ENCODE data around the gene TBX21.
"Not testable (repeated sequence)": the region's sequence is repeated elsewhere in the genome, so short reads cannot be mapped to it uniquely, and the experiment has no call there.

The TBX21 gene

DNA sequence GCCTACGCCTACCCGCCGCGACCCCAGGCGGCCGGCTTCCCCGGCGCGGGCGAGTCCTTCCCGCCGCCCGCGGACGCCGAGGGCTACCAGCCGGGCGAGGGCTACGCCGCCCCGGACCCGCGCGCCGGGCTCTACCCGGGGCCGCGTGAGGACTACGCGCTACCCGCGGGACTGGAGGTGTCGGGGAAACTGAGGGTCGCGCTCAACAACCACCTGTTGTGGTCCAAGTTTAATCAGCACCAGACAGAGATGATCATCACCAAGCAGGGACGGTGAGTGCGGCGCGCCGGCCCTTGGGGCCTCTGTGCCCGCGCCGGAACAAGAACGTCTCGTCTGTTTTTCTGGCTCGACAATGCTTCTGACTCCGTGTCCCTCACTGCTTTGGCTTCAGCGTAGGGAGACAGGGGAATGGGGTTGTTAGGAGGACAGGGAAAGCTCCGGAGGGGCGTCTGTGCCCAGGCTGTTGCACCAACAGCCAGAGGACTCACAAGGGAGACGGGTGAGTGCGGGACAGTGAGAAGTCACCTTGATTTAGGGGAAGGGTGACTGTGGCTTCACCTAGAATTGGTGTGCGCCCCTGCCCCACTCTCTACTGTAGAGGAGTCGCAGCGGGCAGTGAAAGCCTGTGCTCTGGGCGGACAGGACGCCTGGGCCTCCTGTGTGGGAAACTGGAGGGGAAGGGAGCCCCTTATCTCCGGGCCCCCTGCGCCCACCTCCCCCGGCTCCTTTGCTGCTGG lies 806 bp downstream of the TBX21 start:
- peak; percentile 5 to 11 for ATAC-seq

- ATAC-seq: no peak
Measured at GRCh38 chr17:47735139-47735464, 2.1 kb downstream of the TBX21 start.

- ATAC-seq: peak in 1 of 2 donors; percentile 19
Measured at GRCh38 chr17:47735536-47736011, 2.5 kb downstream of the TBX21 start.

DNA sequence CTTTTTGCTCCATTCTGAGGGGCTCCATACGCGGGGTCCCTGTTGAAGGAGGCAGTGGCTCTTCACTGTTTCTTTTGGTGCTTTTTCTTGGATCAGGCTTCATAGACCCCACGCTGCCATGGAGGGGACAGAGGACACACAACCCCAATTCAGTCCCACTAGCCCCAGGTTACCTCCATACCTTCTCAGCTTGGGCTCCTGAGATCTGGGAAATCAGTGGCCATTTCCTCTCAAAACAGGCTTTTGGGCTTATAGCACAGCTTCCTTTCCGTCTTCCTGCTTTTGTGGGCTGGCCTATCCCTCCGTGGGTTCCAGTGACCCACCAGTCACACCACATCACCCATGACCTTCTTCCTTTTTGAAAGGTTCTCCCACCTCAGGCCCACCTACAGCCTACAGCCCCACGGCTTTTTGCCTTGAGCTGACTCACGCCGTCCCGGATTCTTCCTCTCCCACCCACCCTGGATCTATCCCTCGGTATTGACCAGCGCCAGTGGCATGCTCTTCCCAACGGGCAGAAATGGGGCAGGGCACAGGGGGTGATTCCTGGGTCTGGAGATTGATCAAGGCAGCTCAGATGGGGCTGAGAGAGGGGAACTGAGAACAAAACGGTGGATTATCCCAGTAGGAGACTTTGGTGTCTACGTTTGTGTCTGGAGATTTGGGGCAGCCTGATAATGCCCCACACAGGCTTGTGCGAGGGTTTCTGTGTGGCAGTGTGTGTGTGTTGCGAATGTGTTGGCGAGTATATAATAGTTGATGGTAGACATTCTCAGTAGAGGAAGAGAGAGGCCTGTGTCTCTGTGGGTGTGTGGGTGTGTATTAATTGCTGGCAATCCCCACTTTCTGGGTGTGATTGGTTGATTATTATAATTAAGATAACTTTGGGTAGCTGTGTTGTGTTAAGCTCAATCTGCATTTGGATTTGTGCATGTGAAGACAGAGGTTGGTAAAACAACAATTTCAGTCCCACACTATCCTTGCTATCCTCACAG lies 3.8 kb downstream of the TBX21 start:
- no peak for ATAC-seq

- no peak for ATAC-seq
Measured at GRCh38 chr17:47738178-47738577, 5.1 kb downstream of the TBX21 start.

DNA sequence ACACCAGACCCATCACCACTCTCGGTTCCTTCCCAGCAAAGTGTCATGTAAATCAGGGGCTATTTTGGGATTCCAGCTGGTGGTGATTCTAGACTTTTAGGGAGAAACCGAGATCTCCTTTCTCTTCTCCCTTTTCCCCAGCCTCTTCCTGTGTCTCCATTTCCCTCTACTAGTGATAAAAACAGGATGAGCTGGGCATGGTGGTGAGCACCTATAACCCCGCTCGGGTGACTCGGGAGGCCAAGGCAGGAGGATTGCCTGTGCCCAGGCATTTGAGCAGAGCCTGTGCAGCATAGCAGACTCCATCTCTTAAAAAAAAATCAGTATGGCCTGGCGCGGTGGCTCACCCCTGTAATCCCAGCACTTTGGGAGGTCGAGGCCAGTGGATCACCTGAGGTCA lies 6.1 kb downstream of the TBX21 start:
- no peak for ATAC-seq

GRCh38 chr17:47739945-47740344 lies 6.9 kb downstream of the TBX21 start:
- not testable (repeated sequence) for ATAC-seq

GRCh38 chr17:47741109-47741792 lies 8.2 kb downstream of the TBX21 start:
- no peak for ATAC-seq

DNA sequence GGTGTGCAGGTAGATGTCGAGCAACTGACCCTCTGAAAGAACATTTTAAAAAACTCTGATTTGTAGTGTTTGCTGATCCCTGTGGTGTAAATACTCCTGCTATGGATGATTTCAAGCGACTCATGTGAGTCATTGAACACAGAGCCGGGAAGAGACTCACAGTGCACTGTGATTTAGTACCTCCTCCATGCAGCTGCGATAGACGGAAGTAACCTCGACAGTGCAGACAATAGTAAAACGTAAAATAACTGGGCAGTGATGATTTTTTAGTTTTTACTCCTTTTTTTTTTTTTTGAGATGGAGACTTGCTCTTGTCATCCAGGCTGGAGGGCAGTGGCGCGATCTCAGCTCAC lies 8.7 kb downstream of the TBX21 start:
- ATAC-seq: no peak

GRCh38 chr17:47742319-47743181 lies 9.5 kb downstream of the TBX21 start:
- ATAC-seq: peak in 1 of 2 donors; percentile 48

DNA sequence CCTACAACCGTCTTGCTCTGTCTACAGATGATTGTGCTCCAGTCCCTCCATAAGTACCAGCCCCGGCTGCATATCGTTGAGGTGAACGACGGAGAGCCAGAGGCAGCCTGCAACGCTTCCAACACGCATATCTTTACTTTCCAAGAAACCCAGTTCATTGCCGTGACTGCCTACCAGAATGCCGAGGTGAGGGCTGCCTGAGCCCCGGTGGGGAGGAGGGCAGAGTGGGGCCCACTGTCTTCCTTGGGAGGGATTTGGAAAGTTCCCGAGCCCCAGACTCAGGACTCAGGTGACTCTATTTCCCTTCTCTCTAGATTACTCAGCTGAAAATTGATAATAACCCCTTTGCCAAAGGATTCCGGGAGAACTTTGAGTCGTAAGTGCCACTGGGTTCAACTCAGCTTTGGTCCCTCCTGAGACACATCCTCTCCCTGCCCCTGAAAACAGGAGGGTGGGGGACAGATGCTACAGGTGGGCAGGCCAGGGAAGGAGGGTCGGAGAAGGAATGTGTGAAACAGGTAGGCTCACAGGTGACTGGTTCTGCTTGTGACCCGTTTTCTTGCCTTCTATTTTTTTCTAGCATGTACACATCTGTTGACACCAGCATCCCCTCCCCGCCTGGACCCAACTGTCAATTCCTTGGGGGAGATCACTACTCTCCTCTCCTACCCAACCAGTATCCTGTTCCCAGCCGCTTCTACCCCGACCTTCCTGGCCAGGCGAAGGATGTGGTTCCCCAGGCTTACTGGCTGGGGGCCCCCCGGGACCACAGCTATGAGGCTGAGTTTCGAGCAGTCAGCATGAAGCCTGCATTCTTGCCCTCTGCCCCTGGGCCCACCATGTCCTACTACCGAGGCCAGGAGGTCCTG lies 11.4 kb downstream of the TBX21 start:
- no peak for ATAC-seq

DNA sequence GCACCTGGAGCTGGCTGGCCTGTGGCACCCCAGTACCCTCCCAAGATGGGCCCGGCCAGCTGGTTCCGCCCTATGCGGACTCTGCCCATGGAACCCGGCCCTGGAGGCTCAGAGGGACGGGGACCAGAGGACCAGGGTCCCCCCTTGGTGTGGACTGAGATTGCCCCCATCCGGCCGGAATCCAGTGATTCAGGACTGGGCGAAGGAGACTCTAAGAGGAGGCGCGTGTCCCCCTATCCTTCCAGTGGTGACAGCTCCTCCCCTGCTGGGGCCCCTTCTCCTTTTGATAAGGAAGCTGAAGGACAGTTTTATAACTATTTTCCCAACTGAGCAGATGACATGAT lies 12.0 kb downstream of the TBX21 start:
- no peak for ATAC-seq

GRCh38 chr17:47751471-47751870 lies 18.4 kb downstream of the TBX21 start:
- no peak for ATAC-seq

DNA sequence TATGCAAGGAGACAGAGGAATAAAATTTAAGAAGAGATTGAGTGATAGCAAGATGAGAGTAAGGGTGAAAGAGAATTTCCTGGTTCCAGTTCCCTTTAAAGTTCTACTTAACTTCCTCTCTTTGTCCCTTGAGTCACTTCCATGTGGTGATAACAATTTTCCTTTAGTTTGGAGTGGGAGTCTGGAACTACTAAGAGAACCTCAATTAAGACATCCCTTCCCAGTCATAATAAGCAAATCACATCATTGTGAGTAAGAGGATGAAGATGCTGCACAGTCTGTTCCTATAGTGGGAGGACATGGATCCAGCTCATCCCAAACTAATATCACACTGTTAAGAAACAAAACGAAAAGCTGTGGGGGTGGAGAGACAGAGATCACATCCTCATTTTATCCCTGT lies 24.4 kb downstream of the TBX21 start:
- no peak for ATAC-seq

- no peak for ATAC-seq
Measured at GRCh38 chr17:47760409-47761140, 27.5 kb downstream of the TBX21 start.

- ATAC-seq: no peak
Measured at GRCh38 chr17:47762728-47763127, 29.7 kb downstream of the TBX21 start.

DNA sequence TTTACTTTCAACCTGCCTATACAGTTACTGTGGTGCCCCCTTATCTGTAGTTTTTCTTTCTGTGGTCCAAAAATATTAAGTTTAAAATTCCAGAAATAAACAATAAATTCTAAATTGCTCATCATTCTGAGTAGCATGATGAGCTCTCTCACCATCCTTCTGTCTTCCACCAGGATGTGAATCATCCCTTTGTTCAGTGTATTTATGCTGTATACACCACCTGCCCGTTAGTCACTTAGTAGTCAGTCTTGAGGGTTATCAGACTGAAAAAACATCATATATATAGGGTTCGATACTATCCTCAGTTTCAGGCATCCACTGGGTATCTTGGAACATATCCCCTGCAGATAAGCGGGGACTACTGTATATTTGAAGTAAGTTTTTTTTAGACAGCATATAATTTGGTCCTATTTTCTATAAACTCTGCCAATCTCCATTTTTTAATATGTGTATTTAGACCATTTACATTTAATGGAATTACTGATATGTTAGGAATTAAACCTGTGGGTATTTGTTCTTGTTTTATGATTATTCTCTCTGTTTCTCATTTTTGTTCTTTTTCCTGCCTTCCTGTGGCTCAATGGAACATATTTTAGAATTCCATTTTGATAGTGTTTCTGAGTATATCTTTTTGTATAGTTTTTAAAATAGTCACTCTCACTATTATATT lies 31.0 kb downstream of the TBX21 start:
- ATAC-seq: peak; percentile 97 to 98

GRCh38 chr17:47773649-47774048 lies 40.6 kb downstream of the TBX21 start:
- not testable (repeated sequence) for ATAC-seq

GRCh38 chr17:47774331-47774730 lies 41.3 kb downstream of the TBX21 start:
- ATAC-seq: no peak

DNA sequence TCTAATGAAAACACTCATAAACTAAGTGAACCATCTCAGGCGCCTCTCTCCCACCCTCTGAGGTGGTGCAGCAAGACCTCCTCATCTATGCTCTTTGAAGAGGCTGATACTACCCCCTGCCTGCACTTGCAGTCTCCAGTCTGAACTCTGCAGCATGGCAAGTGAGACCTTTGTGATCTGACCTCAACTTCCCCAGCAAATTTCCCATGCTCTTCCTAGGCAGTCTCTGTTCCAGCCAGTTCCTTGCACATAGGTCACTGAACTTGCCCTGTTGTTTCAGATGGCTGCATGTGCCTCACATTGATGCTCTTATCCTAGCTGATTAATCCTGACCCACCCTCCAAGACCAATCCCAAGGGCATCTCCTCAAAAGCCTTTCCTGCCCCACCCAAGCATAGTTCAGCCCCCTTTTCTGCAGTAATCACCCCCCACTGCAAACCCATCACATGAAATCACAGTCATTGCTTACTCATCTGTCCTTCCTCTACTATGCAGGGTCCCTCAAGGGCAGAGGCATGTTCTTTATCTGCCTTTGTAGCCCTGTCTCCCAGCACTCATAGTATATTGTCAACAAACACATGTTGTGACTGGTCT lies 42.0 kb downstream of the TBX21 start:
- ATAC-seq: no peak

All from activated CD4-positive, CD25-positive, alpha-beta regulatory T cell treated with anti-CD3 and anti-CD28 coated beads, Interleukin-2, amount 50 U/mL, for 24 hours (primary cell).